K562 (cell line): Measurements from ENCODE around the gene IRAK3. TPM values are rescaled to one million over a fixed set of nuclear protein-coding genes. Genes with fewer than 3 reads are reported as not detected.

Source experiments
- ATAC-seq: fragments of 200-7000 bp; cut with Tn5 transposase; 3 replicates; pipeline ENCODE4 v1.9.1; 2020; ENCODE audit warnings: moderate library complexity
- BruUV-seq: library from RNA; stranded (reverse); fragments of 400-500 nt; replicated peaks from 2 replicates; lab custom pipeline; 2021; lab: Mats Ljungman, UMichigan
- CTCF ChIA-PET: fragments of 300-600 bp; formaldehyde crosslinking; extraction: SDS; loops from one replicate; lab custom pipeline; 2021; ENCODE audit warnings: low intra/inter-chr PET ratio; lab: Yijun Ruan, JAX
- POLR2A ChIA-PET: fragments of 300-600, 350-650 bp; sonication (Branson Sonifier 250); formaldehyde crosslinking; extraction: SDS; loops from one replicate; lab custom pipeline; 2021; ENCODE audit warnings: antibody characterized with exemption, inconsistent platforms; lab: Yijun Ruan, JAX
- DNase-seq, 4 experiments: peaks; one replicate each; pipeline versions ENCODE4 v3.0.0 to v3.0.0-alpha.2; 2011 to 2018; ENCODE audit warnings: low spot score in 3 of 4, mixed read lengths in 3 of 4; ENCODE audit errors: extremely low read depth in 1 of 4
- FAIRE-seq: peaks from 2 replicates; lab custom pipeline; 2011; peaks lifted over from hg19 to GRCh38; lab: Jason Lieb, UNC
- H2AFZ ChIP-seq: 2 replicates; pipeline ENCODE4 v1.6.0; 2011; ENCODE audit warnings: low read depth, low read length, control low read depth, inconsistent platforms
- H3K27ac ChIP-seq: fragments of 200-600 bp; 3 replicates; pipeline ENCODE4 v1.8.0; 2011; ENCODE audit warnings: low read depth, mild to moderate bottlenecking, control low read depth, inconsistent platforms, low read length, moderate library complexity, mixed read lengths; ENCODE audit errors: extremely low read depth
- H3K27me3 ChIP-seq, 2 experiments: fragments of 300-600 bp in 1 of 2; 2 replicates in 1 of 2; 3 replicates in 1 of 2; pipeline versions ENCODE4 v1.6.0 to v1.8.0; 2011; ENCODE audit warnings: inconsistent platforms in 2 of 2, low read length in 2 of 2, mild to moderate bottlenecking in 1 of 2, mixed read lengths in 1 of 2, moderate library complexity in 1 of 2; ENCODE audit not compliant: control insufficient read depth in 2 of 2, insufficient read depth in 2 of 2
- H3K36me3 ChIP-seq: fragments of 300-600 bp; 3 replicates; pipeline ENCODE4 v1.8.0; 2011; ENCODE audit warnings: mild to moderate bottlenecking, low read length, inconsistent platforms; ENCODE audit not compliant: control insufficient read depth, insufficient read depth
- H3K4me1 ChIP-seq, 2 experiments: fragments of 200-600 bp in 1 of 2; replicated peaks in 1 of 2; 2 replicates in 1 of 2; 3 replicates in 1 of 2; pipeline versions ENCODE4 v1.5.1 to v1.8.0; 2011; ENCODE audit warnings: inconsistent platforms in 2 of 2, low read length in 2 of 2, mild to moderate bottlenecking in 1 of 2, mixed read lengths in 1 of 2, moderate library complexity in 1 of 2; ENCODE audit not compliant: control insufficient read depth in 2 of 2, insufficient read depth in 2 of 2
- H3K4me2 ChIP-seq: 2 replicates; pipeline ENCODE4 v1.6.1; 2011; ENCODE audit warnings: low read length, control low read depth, inconsistent platforms, mixed read lengths; ENCODE audit not compliant: insufficient read depth
- H3K4me3 ChIP-seq: fragments of 200-600 bp; sonication (generic), shearing (Covaris generic); 2 replicates; pipeline ENCODE4 v1.5.1; 2016; ENCODE audit warnings: control low read depth, inconsistent platforms
- H3K79me2 ChIP-seq: fragments of 200-600 bp; 3 replicates; pipeline ENCODE4 v1.8.0; 2011; ENCODE audit warnings: low read length, inconsistent platforms; ENCODE audit not compliant: control insufficient read depth, insufficient read depth
- H3K9ac ChIP-seq, 2 experiments: 2 replicates each; pipeline versions ENCODE4 v1.6.0 to v1.6.1; 2011; ENCODE audit warnings: low read depth in 2 of 2, low read length in 2 of 2, control low read depth in 1 of 2, inconsistent platforms in 1 of 2, mild to moderate bottlenecking in 1 of 2, mixed read lengths in 1 of 2; ENCODE audit not compliant: insufficient read depth in 1 of 2
- H3K9me1 ChIP-seq: one replicate; pipeline ENCODE4 v1.6.0; 2011; ENCODE audit warnings: inconsistent platforms, mild to moderate bottlenecking, low read length, moderate library complexity; ENCODE audit not compliant: control insufficient read depth, insufficient read depth
- H3K9me3 ChIP-seq: replicated peaks from 2 replicates; pipeline ENCODE4 v1.5.1; 2011; ENCODE audit warnings: low read depth, low read length, inconsistent platforms; ENCODE audit not compliant: control insufficient read depth, insufficient read depth
- H4K20me1 ChIP-seq: replicated peaks from 2 replicates; pipeline ENCODE4 v1.6.1; 2011; ENCODE audit warnings: low read length, inconsistent platforms, mixed read lengths; ENCODE audit not compliant: control insufficient read depth, insufficient read depth
- CEBPB ChIP-seq: fragments of 450-650 bp; IDR thresholded peaks from 2 replicates; pipeline ENCODE4 v1.6.1; 2016; ENCODE audit warnings: missing genetic modification characterization, missing compliant biosample characterization
- CTCF ChIP-seq, 3 experiments: IDR thresholded peaks in 2 of 3; conservative IDR thresholded peaks in 1 of 3; 2 replicates each; pipeline ENCODE4 v1.5.1; 2011 to 2012; ENCODE audit warnings: low read length in 3 of 3, mild to moderate bottlenecking in 3 of 3, control low read depth in 2 of 3, improper control_type of control experiment in 1 of 3, inconsistent platforms in 1 of 3, low read depth in 1 of 3, mixed read lengths in 1 of 3, moderate library complexity in 1 of 3; ENCODE audit not compliant: insufficient read depth in 2 of 3
- ELF2 ChIP-seq: fragments of 250-450 bp; sonication (Bioruptor Pico); IDR thresholded peaks from 2 replicates; pipeline ENCODE4 v1.5.0; 2021; ENCODE audit warnings: mild to moderate bottlenecking
- ETV1 ChIP-seq: fragments of 450-650 bp; conservative IDR thresholded peaks from 2 replicates; pipeline ENCODE4 v1.6.1; 2016; ENCODE audit warnings: missing genetic modification characterization, control low read depth, low read depth, missing compliant biosample characterization
- RAD21 ChIP-seq, 2 experiments: fragments of 250-450 bp in 1 of 2; fragments of 450-650 bp in 1 of 2; sonication (Bioruptor Pico) in 1 of 2; formaldehyde crosslinking in 1 of 2; IDR thresholded peaks in 1 of 2; conservative IDR thresholded peaks in 1 of 2; 2 replicates each; pipeline versions ENCODE4 v1.4.0 to v1.8.0; 2020 to 2022; ENCODE audit warnings: mild to moderate bottlenecking in 2 of 2, moderate library complexity in 1 of 2
- TEAD1 ChIP-seq, 2 experiments: fragments of 450-650 bp in 1 of 2; sonication (generic) in 1 of 2; formaldehyde crosslinking; IDR thresholded peaks; 2 replicates each; pipeline versions ENCODE4 v1.4.0 to v1.8.0; 2020 to 2022; ENCODE audit warnings: mild to moderate bottlenecking in 2 of 2, missing genetic modification reagents in 1 of 2
- TEAD2 ChIP-seq: fragments of 450-650 bp; IDR thresholded peaks from 2 replicates; pipeline ENCODE4 v1.6.1; 2016; ENCODE audit warnings: missing genetic modification characterization, control low read depth, missing compliant biosample characterization
- TEAD4 ChIP-seq, 2 experiments: sonication (generic) in 1 of 2; formaldehyde crosslinking in 1 of 2; IDR thresholded peaks; 2 replicates each; pipeline versions ENCODE4 v1.6.1 to v1.8.0; 2012 to 2022; ENCODE audit warnings: borderline replicate concordance in 1 of 2, inconsistent platforms in 1 of 2, low read length in 1 of 2, mild to moderate bottlenecking in 1 of 2, missing genetic modification reagents in 1 of 2
- ZNF253 ChIP-seq: fragments of 250-450 bp; sonication (Bioruptor Pico); conservative IDR thresholded peaks from 2 replicates; pipeline ENCODE4 v1.6.1; 2021; ENCODE audit warnings: mild to moderate bottlenecking
- WGBS: fragments of 100-300 bp; shearing (Covaris generic); methylation state at CpG from one replicate; pipeline ENCODE4 v1.1.6; 2016; ENCODE audit warnings: low coverage, mixed read lengths; ENCODE audit not compliant: insufficient coverage; ENCODE audit errors: missing lambda C conversion rate; 5-methylcytosine and 5-hydroxymethylcytosine counted together
- in situ Hi-C: fragments of 300-500 bp; cut with MboI; formaldehyde crosslinking; loops from 4 replicates; pipeline ENCODE4 v1.15.0; 2018; ENCODE audit warnings: inconsistent platforms, mixed read lengths
- intact Hi-C: fragments of 100-400 bp; cut with micrococcal nuclease; formaldehyde crosslinking; loops from 2 replicates; pipeline ENCODE4 v1.14.2; 2022
- polyA plus RNA-seq, 8 experiments: library from polyadenylated mRNA; depleted of rRNA in 4 of 8; stranded (reverse) in 5 of 8; unstranded in 3 of 8; fragments of >200 nt; fragmentation: Nextera tagmentation in 2 of 8; fragmentation: Illumina TruSeq in 1 of 8; extraction: Ambion mirVana in 2 of 8; extraction: Trizol in 1 of 8; gene quantifications; 2 replicates each; pipeline versions ENCODE4 v1.2.1 to v1.2.3, GENCODE V29; 2011 to 2014; ENCODE audit warnings: inconsistent platforms in 1 of 8, missing spikeins in 1 of 8
- total RNA-seq, 7 experiments: library from RNA; depleted of rRNA in 6 of 7; stranded (reverse); fragments of >200 nt in 6 of 7; fragmentation: Illumina TruSeq in 2 of 7; extraction: Trizol in 2 of 7; gene quantifications; 2 replicates each; pipeline versions ENCODE4 v1.2.1 to v1.2.3, GENCODE V29; 2011 to 2021; ENCODE audit warnings: low replicate concordance in 1 of 7

The IRAK3 gene
- total and polyA plus RNA-seq, 9 of the 15 experiments (the other 6 are each of a cell fraction or from before 2014, with no cell fraction given), result 0.06 to 0.09 (median 0.07) TPM; not detected in 6

GRCh38 chr12:66144791-66145754 lies 43.9 kb upstream of the IRAK3 start:
- Histone ChIP-seq H4K20me1 (no peaks in the 10 kb centered on the region), H3K4me1 (peaks cover 0 to 7% of the 10 kb centered on the region in 2 experiments; a peak in 2 of 5 replicates), H3K36me3 (peaks cover 11% of the 10 kb centered on the region; the same call in 2 of the 3 replicates), H3K9me3 (peaks cover 13% of the 10 kb centered on the region), H3K27me3 (no peaks in the 10 kb centered on the region), H2AFZ (no peak overlapping the region), H3K4me2 (no peak overlapping the region), H3K9me1 (no peaks in the 10 kb centered on the region), H3K9ac (no peak overlapping the region), H3K79me2 (no peaks in the 10 kb centered on the region), H3K27ac (no peak overlapping the region), H3K4me3 (no peak overlapping the region)
- in situ Hi-C loops, result no loop called here
- FAIRE-seq (peak; percentile 62), ATAC-seq (peak; percentile 60), DNase-seq (peak in 2 of 4 experiments; percentile 15 to 31)
- ChIA-PET CTCF (interaction anchor here (0.7 kb wide), 1 partner anchor 265 kb away, joined by 3 read pairs; no protein-coding TSS in a partner anchor), POLR2A (interaction anchor here (1.0 kb wide), 2 partner anchors 13 to 14 kb away, joined by 5 to 9 read pairs; partner anchors contain the start of gene LLPH)
- intact Hi-C loops, result loop anchor here (1.0 to 2.0 kb wide), 2 partner anchors 122 to 264 kb away; no protein-coding TSS in a partner anchor
- BruUV-seq, result no TSS peak
- 75% methylated on average over 7 of the region's 7 CpGs for WGBS
- TF ChIP-seq ETV1 (tag) (peak; percentile 42; the same call in 1 of the 2 replicates), TEAD1 (CRISPR knock-in tag; IDR thresholded peaks at IDR 0.05) (peak; percentile 98), ZNF253 (CRISPR knock-in tag) (no peak), RAD21 (CRISPR knock-in tag; conservative IDR thresholded peaks at IDR 0.05 in 1 of 2, IDR thresholded peaks at IDR 0.05 in 1 of 2) (peak in 1 of 2 experiments; percentile 65; a peak in 3 of 4 replicates), CEBPB (peak; percentile 21; the same call in 1 of the 2 replicates), ELF2 (CRISPR knock-in tag) (no peak), CTCF (IDR thresholded peaks at IDR 0.05 in 2 of 3, conservative IDR thresholded peaks at IDR 0.05 in 1 of 3; ENCODE audit: insufficient read depth in 2 of 3, low read depth in 1 of 3, low read length in 3 of 3) (peak in 2 of 3 experiments; percentile 44 to 62; a peak in 3 of 6 replicates), TEAD4 (IDR thresholded peaks at IDR 0.05; ENCODE audit: low read length) (peak; percentile 90), TEAD4 (CRISPR knock-in tag; IDR thresholded peaks at IDR 0.05; ENCODE audit: borderline replicate concordance) (no peak), TEAD2 (peak; percentile 91)
